ENCODE results near the gene CD99L2. TPM values are rescaled to one million over a fixed set of nuclear protein-coding genes. Genes with fewer than 3 reads are reported as not detected.

CD99L2 gene
- polyA plus RNA-seq, 1 donor from 2014 or later = 61.0 TPM

- Histone ChIP-seq H3K4me3 (ENCODE audit: low read length) (no peak overlapping the region), H3K9me3 (ENCODE audit: low read length) (no peaks in the 10 kb centered on the region), H3K27ac (ENCODE audit: low read length) (no peak overlapping the region), H3K9ac (ENCODE audit: low read length) (no peak overlapping the region), H2AFZ (ENCODE audit: low read depth, low read length) (no peak overlapping the region), H3K9me2 (ENCODE audit: insufficient read depth, low read length) (no peaks in the 10 kb centered on the region), H3K79me2 (replicated peaks; ENCODE audit: insufficient read depth, low read length) (no peaks in the 10 kb centered on the region), H4K20me1 (ENCODE audit: insufficient read depth) (no peaks in the 10 kb centered on the region), H3K27me3 (ENCODE audit: insufficient read depth, low read depth, low read length) (no peaks in the 10 kb centered on the region), H3K4me2 (ENCODE audit: low read length) (no peak overlapping the region), H3F3A (ENCODE audit: insufficient read depth, low read length, poor library complexity, severe bottlenecking) (no peaks in the 10 kb centered on the region), H3K36me3 (ENCODE audit: insufficient read depth, low read length) (no peaks in the 10 kb centered on the region)
- no peak for TF ChIP-seq MXI1 (conservative IDR thresholded peaks at IDR 0.05; ENCODE audit: poor library complexity, severe bottlenecking)
- no peak for TF ChIP-seq EZH2 (IDR thresholded peaks at IDR 0.05; ENCODE audit: borderline replicate concordance, insufficient read depth, low read length, poor library complexity, severe bottlenecking)
- no peak for TF ChIP-seq RAD21 (conservative IDR thresholded peaks at IDR 0.05)
- no peak for TF ChIP-seq EP300 (conservative IDR thresholded peaks at IDR 0.05; ENCODE audit: poor library complexity, severe bottlenecking)
- no peak for TF ChIP-seq SMC3 (conservative IDR thresholded peaks at IDR 0.05; ENCODE audit: poor library complexity)
- TF ChIP-seq TAF1 (IDR thresholded peaks at IDR 0.05; ENCODE audit: low read depth) = no peak
- no peak for TF ChIP-seq CTCF (IDR thresholded peaks at IDR 0.05; ENCODE audit: poor library complexity, severe bottlenecking)
- TF ChIP-seq REST (IDR thresholded peaks at IDR 0.05; ENCODE audit: borderline replicate concordance) = no peak
- no peak for TF ChIP-seq POLR2AphosphoS5 (IDR thresholded peaks at IDR 0.05)
These were observed 121.0 kb downstream of the CD99L2 start for GRCh38 chrX:150777328-150777992.

GRCh38 chrX:150775569-150776350, 122.7 kb downstream of the CD99L2 start:
- Histone ChIP-seq H3K79me2 (replicated peaks; ENCODE audit: insufficient read depth, low read length) (no peaks in the 10 kb centered on the region), H3K9ac (ENCODE audit: low read length) (no peak overlapping the region), H3K9me3 (ENCODE audit: low read length) (no peaks in the 10 kb centered on the region), H4K20me1 (ENCODE audit: insufficient read depth) (no peaks in the 10 kb centered on the region), H3K27me3 (ENCODE audit: insufficient read depth, low read depth, low read length) (no peaks in the 10 kb centered on the region), H3K4me2 (ENCODE audit: low read length) (no peak overlapping the region), H2AFZ (ENCODE audit: low read depth, low read length) (no peak overlapping the region), H3K9me2 (ENCODE audit: insufficient read depth, low read length) (no peaks in the 10 kb centered on the region), H3K4me3 (ENCODE audit: low read length) (no peak overlapping the region), H3K36me3 (ENCODE audit: insufficient read depth, low read length) (no peaks in the 10 kb centered on the region), H3F3A (ENCODE audit: insufficient read depth, low read length, poor library complexity, severe bottlenecking) (no peaks in the 10 kb centered on the region), H3K27ac (ENCODE audit: low read length) (no peak overlapping the region)
- TF ChIP-seq REST (IDR thresholded peaks at IDR 0.05; ENCODE audit: borderline replicate concordance) (no peak), EP300 (conservative IDR thresholded peaks at IDR 0.05; ENCODE audit: poor library complexity, severe bottlenecking) (no peak), RAD21 (conservative IDR thresholded peaks at IDR 0.05) (no peak), TAF1 (IDR thresholded peaks at IDR 0.05; ENCODE audit: low read depth) (no peak), EZH2 (IDR thresholded peaks at IDR 0.05; ENCODE audit: borderline replicate concordance, insufficient read depth, low read length, poor library complexity, severe bottlenecking) (no peak), POLR2AphosphoS5 (IDR thresholded peaks at IDR 0.05) (no peak), MXI1 (conservative IDR thresholded peaks at IDR 0.05; ENCODE audit: poor library complexity, severe bottlenecking) (no peak), CTCF (IDR thresholded peaks at IDR 0.05; ENCODE audit: poor library complexity, severe bottlenecking) (no peak), SMC3 (conservative IDR thresholded peaks at IDR 0.05; ENCODE audit: poor library complexity) (no peak)
